Glomerular visceral epithelial cell (primary cell): ENCODE measurements around the gene ZC3H8.
"Not testable (repeated sequence)": the region's sequence is repeated elsewhere in the genome, so short reads cannot be mapped to it uniquely, and the experiment has no call there.

Source experiments
- DNase-seq: peaks from one replicate; pipeline ENCODE4 v3.0.0-alpha.2; 2016; ENCODE audit errors: extremely low spot score

ZC3H8 gene

GRCh38 chr2:112254466-112255240 is at the start of gene ZC3H8:
Gene ZC3H8 (minus strand): TSS chr2:112255042. CDS start chr2:112254981, 61 bp downstream.
- peak; percentile 94 for DNase-seq

- DNase-seq, result no peak
Observed at GRCh38 chr2:112304298-112304941, 49.6 kb upstream of the ZC3H8 start.

- no peak for DNase-seq
Observed at GRCh38 chr2:112301973-112302372, 47.1 kb upstream of the ZC3H8 start.

- peak; percentile 8 for DNase-seq
Observed at GRCh38 chr2:112301171-112301584, 46.3 kb upstream of the ZC3H8 start.

GRCh38 chr2:112296407-112296806 is 41.6 kb upstream of the ZC3H8 start:
- no peak for DNase-seq

GRCh38 chr2:112295407-112296078 is 40.7 kb upstream of the ZC3H8 start:
- no peak for DNase-seq

GRCh38 chr2:112293636-112294401 is 39.0 kb upstream of the ZC3H8 start:
- DNase-seq, result no peak

- no peak for DNase-seq
Observed at GRCh38 chr2:112290648-112291047, 35.8 kb upstream of the ZC3H8 start.

- DNase-seq, result no peak
Observed at GRCh38 chr2:112290088-112290487, 35.2 kb upstream of the ZC3H8 start.

GRCh38 chr2:112283535-112283934 is 28.7 kb upstream of the ZC3H8 start:
- DNase-seq, result not testable (repeated sequence)

- not testable (repeated sequence) for DNase-seq
Observed at GRCh38 chr2:112282066-112282465, 27.2 kb upstream of the ZC3H8 start.

GRCh38 chr2:112277596-112278220 is 22.9 kb upstream of the ZC3H8 start:
- no peak for DNase-seq

GRCh38 chr2:112276954-112277353 is 22.1 kb upstream of the ZC3H8 start:
- DNase-seq, result no peak

GRCh38 chr2:112275887-112276773 is 21.3 kb upstream of the ZC3H8 start:
- peak; percentile 89 for DNase-seq

- peak; percentile 99 for DNase-seq
Observed at GRCh38 chr2:112275311-112275886, 20.6 kb upstream of the ZC3H8 start, which contains the start of gene ZC3H6. Gene ZC3H6 (plus strand): TSS chr2:112275597. CDS start chr2:112275995, 398 bp downstream.

GRCh38 chr2:112273349-112273748 is 18.5 kb upstream of the ZC3H8 start:
- no peak for DNase-seq

- DNase-seq, result no peak
Observed at GRCh38 chr2:112272669-112273068, 17.8 kb upstream of the ZC3H8 start.

- no peak for DNase-seq
Observed at GRCh38 chr2:112268547-112268946, 13.7 kb upstream of the ZC3H8 start.

GRCh38 chr2:112262876-112263275 is 8.0 kb upstream of the ZC3H8 start:
- no peak for DNase-seq

GRCh38 chr2:112260295-112260625 is 5.4 kb upstream of the ZC3H8 start:
- no peak for DNase-seq
